HepG2 (cell line): ENCODE data around the gene FBXO24. TPM values are rescaled to one million over a fixed set of nuclear protein-coding genes. Genes with fewer than 3 reads are reported as not detected.

ENCODE experiments used
- AKAP8 ChIP-seq: sonication (generic); formaldehyde crosslinking; IDR thresholded peaks from 2 replicates; pipeline ENCODE4 v1.5.1; 2020; ENCODE audit warnings: mild to moderate bottlenecking, missing genetic modification reagents
- ATM ChIP-seq: fragments of 450-650 bp; IDR thresholded peaks from 2 replicates; pipeline ENCODE4 v1.7.1; 2017; ENCODE audit warnings: mild to moderate bottlenecking, borderline replicate concordance
- BORCS8-MEF2B ChIP-seq: sonication (generic); formaldehyde crosslinking; IDR thresholded peaks from 2 replicates; pipeline ENCODE4 v1.8.0; 2022; ENCODE audit warnings: mild to moderate bottlenecking, missing genetic modification reagents
- CSRNP2 ChIP-seq: sonication (generic); formaldehyde crosslinking; conservative IDR thresholded peaks from 2 replicates; pipeline ENCODE4 v1.8.0; 2022; ENCODE audit warnings: low read depth, missing genetic modification reagents
- ELF3 ChIP-seq: IDR thresholded peaks from 2 replicates; pipeline ENCODE4 v1.6.1; 2016; ENCODE audit warnings: missing genetic modification reagents, missing compliant biosample characterization
- ELK4 ChIP-seq: sonication (generic); formaldehyde crosslinking; IDR thresholded peaks from 2 replicates; pipeline ENCODE4 v1.9.0; 2021; ENCODE audit warnings: missing genetic modification reagents, borderline replicate concordance
- HDAC6 ChIP-seq: fragments of 200-600 bp; sonication (generic); IDR thresholded peaks from 2 replicates; pipeline ENCODE4 v1.7.0; 2017; ENCODE audit warnings: mild to moderate bottlenecking, antibody characterized with exemption, low read length, low read depth
- SAP130 ChIP-seq: IDR thresholded peaks from 2 replicates; pipeline ENCODE4 v1.6.1; 2016; ENCODE audit warnings: low read depth
- SIX4 ChIP-seq: sonication (generic); formaldehyde crosslinking; IDR thresholded peaks from 2 replicates; pipeline ENCODE4 v1.4.0; 2020; ENCODE audit warnings: missing genetic modification reagents
- TBP ChIP-seq: sonication (generic); formaldehyde crosslinking; IDR thresholded peaks from 2 replicates; pipeline ENCODE4 v1.5.0; 2020; ENCODE audit warnings: missing genetic modification reagents
- U2AF1 ChIP-seq: fragments of 200-400 bp; formaldehyde crosslinking; optimal IDR thresholded peaks from 2 replicates; pipeline ENCODE3; 2017; ENCODE audit warnings: mild to moderate bottlenecking, low read depth, low read length
- ZFP41 ChIP-seq: sonication (generic); formaldehyde crosslinking; IDR thresholded peaks from 2 replicates; pipeline ENCODE4 v1.4.0; 2020; ENCODE audit warnings: mild to moderate bottlenecking, missing genetic modification reagents, borderline replicate concordance
- ZFP91 ChIP-seq: sonication (generic); formaldehyde crosslinking; IDR thresholded peaks from 2 replicates; pipeline ENCODE4 v1.9.0; 2022; ENCODE audit warnings: missing genetic modification reagents, mild to moderate bottlenecking, borderline replicate concordance
- ZNF143 ChIP-seq: sonication (generic); formaldehyde crosslinking; IDR thresholded peaks from 2 replicates; pipeline ENCODE4 v1.4.0; 2020; ENCODE audit warnings: missing genetic modification reagents
- ZNF263 ChIP-seq: sonication (generic); formaldehyde crosslinking; IDR thresholded peaks from 2 replicates; pipeline ENCODE4 v1.4.0; 2020; ENCODE audit warnings: missing genetic modification reagents
- ZNF407 ChIP-seq: sonication (generic); formaldehyde crosslinking; IDR thresholded peaks from one replicate; pipeline ENCODE4 v1.5.1; 2020; ENCODE audit warnings: mild to moderate bottlenecking, missing genetic modification reagents; ENCODE audit errors: not compliant biosample characterization
- ZSCAN22 ChIP-seq: sonication (generic); formaldehyde crosslinking; IDR thresholded peaks from 2 replicates; pipeline ENCODE4 v1.4.0; 2020; ENCODE audit warnings: mild to moderate bottlenecking, missing genetic modification reagents
- polyA plus RNA-seq, 8 experiments: library from polyadenylated mRNA; depleted of rRNA in 3 of 8; stranded (reverse) in 7 of 8; unstranded in 1 of 8; fragments of >200 nt; fragmentation: Illumina TruSeq in 4 of 8; extraction: Trizol in 4 of 8; gene quantifications; 2 replicates each; pipeline versions ENCODE4 v1.2.1 to v1.2.3, GENCODE V29; 2011 to 2016; ENCODE audit warnings: low read depth in 4 of 8, missing spikeins in 1 of 8, mixed read lengths in 1 of 8; ENCODE audit not compliant: insufficient read depth in 1 of 8
- total RNA-seq, 5 experiments: library from RNA; depleted of rRNA; stranded (reverse); fragments of >200 nt; fragmentation: Illumina TruSeq; extraction: Trizol; gene quantifications; 2 replicates each; pipeline ENCODE4 v1.2.3, GENCODE V29; 2016; ENCODE audit warnings: low read depth in 1 of 5

The FBXO24 gene
- total and polyA plus RNA-seq, 2 of the 13 experiments (the other 11 are each of a cell fraction or from before 2014, with no cell fraction given): 0.20 to 0.55 TPM

- TF ChIP-seq ZNF143 (CRISPR knock-in tag) (no peak), SIX4 (CRISPR knock-in tag) (no peak), ATM (no peak), SAP130 (peak; percentile 49), AKAP8 (CRISPR knock-in tag) (no peak), ELF3 (CRISPR knock-in tag) (no peak), HDAC6 (no peak), ZFP41 (CRISPR knock-in tag) (no peak), ZNF263 (peak; percentile 56; the same call in 1 of the 2 replicates), ZNF407 (CRISPR knock-in tag) (no peak), ZFP91 (CRISPR knock-in tag) (no peak), CSRNP2 (CRISPR knock-in tag) (no peak), TBP (CRISPR knock-in tag) (no peak), BORCS8-MEF2B (CRISPR knock-in tag) (0 out of 2 replicates have a peak, but pooled peaks have one; percentile 23), U2AF1 (no peak), ELK4 (no peak), ZSCAN22 (no peak)
Measured at GRCh38 chr7:100584683-100585510, 1.2 kb upstream of the FBXO24 start (continued).
